IMR-90 (cell line): ENCODE data around the gene HELZ. TPM values are rescaled to one million over a fixed set of nuclear protein-coding genes. Genes with fewer than 3 reads are reported as not detected.

Experiments
- ATAC-seq: fragments of 200-7000 bp; cut with Tn5 transposase; 2 replicates; pipeline ENCODE4 v1.9.1; 2020; ENCODE audit warnings: low read depth, mild to moderate bottlenecking, moderate library complexity
- BruUV-seq: library from RNA; stranded (reverse); fragments of 400-500 nt; replicated peaks from 2 replicates; lab custom pipeline; 2021; lab: Mats Ljungman, UMichigan
- CTCF ChIA-PET: fragments of 300-600 bp; formaldehyde crosslinking; extraction: SDS; loops from one replicate; lab custom pipeline; 2021; ENCODE audit warnings: antibody characterized with exemption; lab: Yijun Ruan, JAX
- POLR2A ChIA-PET: fragments of 300-600 bp; sonication (Branson Sonifier 250); formaldehyde crosslinking; loops from one replicate; lab custom pipeline; 2022; ENCODE audit warnings: antibody characterized with exemption; ENCODE audit not compliant: unreplicated experiment; lab: Charles Lee
- DNase-seq: peaks from one replicate; pipeline ENCODE4 v3.0.0; 2013
- H2AFZ ChIP-seq: replicated peaks from 2 replicates; pipeline ENCODE3; 2013; ENCODE audit warnings: low read length, mild to moderate bottlenecking; ENCODE audit not compliant: poor library complexity
- H2AK5ac ChIP-seq: 2 replicates; pipeline ENCODE4 v1.6.1; 2013; ENCODE audit warnings: low read depth, low read length, inconsistent platforms
- H2AK9ac ChIP-seq: replicated peaks from 2 replicates; pipeline ENCODE3; 2013; ENCODE audit warnings: mild to moderate bottlenecking, low read depth, low read length, moderate library complexity; ENCODE audit not compliant: poor library complexity
- H2BK120ac ChIP-seq: 2 replicates; pipeline ENCODE4 v1.6.1; 2013; ENCODE audit warnings: low read depth, low read length, inconsistent platforms
- H2BK15ac ChIP-seq: 3 replicates; pipeline ENCODE4 v1.6.1; 2013; ENCODE audit warnings: low read depth, low read length, inconsistent platforms
- H2BK20ac ChIP-seq: 2 replicates; pipeline ENCODE4 v1.6.1; 2013; ENCODE audit warnings: low read depth, mild to moderate bottlenecking, inconsistent platforms, low read length, moderate library complexity
- H2BK5ac ChIP-seq: 2 replicates; pipeline ENCODE4 v1.6.1; 2013; ENCODE audit warnings: mild to moderate bottlenecking, low read depth, low read length, inconsistent platforms; ENCODE audit not compliant: poor library complexity, severe bottlenecking
- H3K14ac ChIP-seq: replicated peaks from 2 replicates; pipeline ENCODE4 v1.6.1; 2013; ENCODE audit warnings: low read depth, low read length, inconsistent platforms
- H3K18ac ChIP-seq: 2 replicates; pipeline ENCODE4 v1.6.1; 2013; ENCODE audit warnings: low read depth, low read length, control low read depth
- H3K23ac ChIP-seq: 2 replicates; pipeline ENCODE4 v1.6.1; 2013; ENCODE audit warnings: low read depth, low read length, inconsistent platforms
- H3K27ac ChIP-seq: 2 replicates; pipeline ENCODE4 v1.5.1; 2013; ENCODE audit warnings: mild to moderate bottlenecking, control low read depth, low read length; ENCODE audit not compliant: insufficient read depth
- H3K27me3 ChIP-seq: 2 replicates; pipeline ENCODE4 v1.6.1; 2013; ENCODE audit warnings: low read length; ENCODE audit not compliant: control insufficient read depth, insufficient read depth
- H3K36me3 ChIP-seq: 2 replicates; pipeline ENCODE4 v1.6.1; 2013; ENCODE audit warnings: low read length, mixed read lengths; ENCODE audit not compliant: control insufficient read depth, insufficient read depth
- H3K4ac ChIP-seq: 2 replicates; pipeline ENCODE4 v1.6.1; 2013; ENCODE audit warnings: low read depth, low read length, inconsistent platforms
- H3K4me1 ChIP-seq: 2 replicates; pipeline ENCODE4 v1.6.1; 2013; ENCODE audit warnings: low read length, mixed read lengths; ENCODE audit not compliant: control insufficient read depth, insufficient read depth
- H3K4me2 ChIP-seq: 2 replicates; pipeline ENCODE4 v1.6.1; 2013; ENCODE audit warnings: low read depth, mild to moderate bottlenecking, control low read depth, low read length, moderate library complexity
- H3K4me3 ChIP-seq: 2 replicates; pipeline ENCODE4 v1.5.1; 2013; ENCODE audit warnings: low read depth, mild to moderate bottlenecking, control low read depth, low read length, moderate library complexity; ENCODE audit not compliant: insufficient read depth
- H3K56ac ChIP-seq: 2 replicates; pipeline ENCODE4 v1.6.1; 2013; ENCODE audit warnings: low read length, inconsistent platforms; ENCODE audit not compliant: insufficient read depth; ENCODE audit errors: extremely low read depth
- H3K79me1 ChIP-seq, 2 experiments: 2 replicates each; pipeline ENCODE4 v1.6.1; 2013; ENCODE audit warnings: low read length in 2 of 2, inconsistent platforms in 1 of 2, low read depth in 1 of 2
- H3K9ac ChIP-seq: 2 replicates; pipeline ENCODE4 v1.6.1; 2013; ENCODE audit warnings: low read depth, low read length, control low read depth
- H3K9me1 ChIP-seq: 2 replicates; pipeline ENCODE4 v1.6.1; 2013; ENCODE audit warnings: low read length, inconsistent platforms; ENCODE audit not compliant: insufficient read depth
- H3K9me3 ChIP-seq: 2 replicates; pipeline ENCODE4 v1.6.1; 2013; ENCODE audit warnings: low read length; ENCODE audit not compliant: control insufficient read depth, insufficient read depth
- H4K20me1 ChIP-seq: 2 replicates; pipeline ENCODE4 v1.6.1; 2013; ENCODE audit warnings: low read length, inconsistent platforms; ENCODE audit not compliant: insufficient read depth
- H4K5ac ChIP-seq: 2 replicates; pipeline ENCODE4 v1.6.1; 2013; ENCODE audit warnings: mild to moderate bottlenecking, low read depth, low read length, control low read depth
- H4K8ac ChIP-seq, 2 experiments: 2 replicates each; pipeline ENCODE4 v1.6.1; 2013; ENCODE audit warnings: low read depth in 2 of 2, low read length in 2 of 2, control low read depth in 1 of 2, inconsistent platforms in 1 of 2
- H4K91ac ChIP-seq: 2 replicates; pipeline ENCODE4 v1.6.1; 2013; ENCODE audit warnings: low read depth, low read length, inconsistent platforms; ENCODE audit not compliant: insufficient read depth
- BHLHE40 ChIP-seq: fragments of 150-350 bp; IDR thresholded peaks from 2 replicates; pipeline ENCODE4 v1.6.1; 2016; ENCODE audit warnings: mild to moderate bottlenecking, low read depth, low read length
- CEBPB ChIP-seq: IDR thresholded peaks from 2 replicates; pipeline ENCODE4 v1.6.1; 2012; ENCODE audit warnings: low read depth, low read length, improper control_type of control experiment
- CHD1 ChIP-seq: IDR thresholded peaks from 2 replicates; pipeline ENCODE4 v1.6.1; 2012; ENCODE audit warnings: low read depth, low read length, improper control_type of control experiment
- FOS ChIP-seq: fragments of 150-350 bp; IDR thresholded peaks from 2 replicates; pipeline ENCODE4 v1.6.1; 2016; ENCODE audit warnings: low read depth, low read length
- MAFK ChIP-seq: IDR thresholded peaks from 2 replicates; pipeline ENCODE4 v1.6.1; 2012; ENCODE audit warnings: low read depth, low read length, improper control_type of control experiment
- MXI1 ChIP-seq: IDR thresholded peaks from 2 replicates; pipeline ENCODE4 v1.6.1; 2012; ENCODE audit warnings: low read depth, mild to moderate bottlenecking, low read length, moderate library complexity, borderline replicate concordance
- NFE2L2 ChIP-seq: fragments of 150-350 bp; IDR thresholded peaks from 2 replicates; pipeline ENCODE4 v1.6.1; 2016; ENCODE audit warnings: low read depth, mild to moderate bottlenecking, low read length
- POLR2A ChIP-seq: IDR thresholded peaks from 2 replicates; pipeline ENCODE4 v1.6.1; 2012; ENCODE audit warnings: mild to moderate bottlenecking, low read depth, low read length
- RAD21 ChIP-seq: IDR thresholded peaks from 2 replicates; pipeline ENCODE4 v1.6.1; 2012; ENCODE audit warnings: low read length, improper control_type of control experiment
- RCOR1 ChIP-seq: IDR thresholded peaks from 2 replicates; pipeline ENCODE4 v1.6.1; 2012; ENCODE audit warnings: mild to moderate bottlenecking, low read length, improper control_type of control experiment; ENCODE audit not compliant: insufficient replicate concordance
- RFX5 ChIP-seq: IDR thresholded peaks from 2 replicates; pipeline ENCODE4 v1.8.0; 2012; ENCODE audit warnings: low read depth, mild to moderate bottlenecking, low read length, moderate library complexity
- SMC3 ChIP-seq: fragments of 150-350 bp; IDR thresholded peaks from 2 replicates; pipeline ENCODE4 v1.6.1; 2016; ENCODE audit warnings: low read depth, mild to moderate bottlenecking, antibody characterized with exemption, low read length, moderate library complexity
- WGBS, 2 experiments: methylation state at CpG; one replicate each; pipeline versions ENCODE4 v1.1.5 to v1.1.7; 2013; ENCODE audit warnings: missing lambda C conversion rate in 2 of 2; ENCODE audit not compliant: insufficient read length in 1 of 2; ENCODE audit errors: extremely low coverage in 2 of 2; 5-methylcytosine and 5-hydroxymethylcytosine counted together
- dilution Hi-C: fragments of 300-500 bp; cut with HindIII; formaldehyde crosslinking; loops from one replicate; pipeline ENCODE4 v1.14.3; 2018; ENCODE audit warnings: low sequenced_read_pairs; ENCODE audit not compliant: unreplicated experiment
- in situ Hi-C: fragments of 300-500 bp; cut with MboI; formaldehyde crosslinking; loops from 3 replicates; pipeline ENCODE4 v1.14.3; 2019; ENCODE audit warnings: low sequenced_read_pairs, inconsistent platforms, mixed read lengths
- intact Hi-C: fragments of 100-400 bp; cut with micrococcal nuclease; formaldehyde crosslinking; loops from 2 replicates; pipeline ENCODE4 v1.10.0; 2022
- polyA plus RNA-seq, 3 experiments: library from polyadenylated mRNA; depleted of rRNA; stranded (reverse); fragments of >200 nt; gene quantifications; 2 replicates each; pipeline ENCODE4 v1.2.3, GENCODE V29; 2012; ENCODE audit warnings: low replicate concordance in 1 of 3
- total RNA-seq: library from RNA; depleted of rRNA; stranded (reverse); fragments of >200 nt; gene quantifications from 2 replicates; pipeline ENCODE4 v1.2.3, GENCODE V29; 2012

HELZ gene
- total and polyA plus RNA-seq, 2 of the 4 experiments (the other 2 are of a cell fraction) = 8.0 to 60.6 TPM

DNA sequence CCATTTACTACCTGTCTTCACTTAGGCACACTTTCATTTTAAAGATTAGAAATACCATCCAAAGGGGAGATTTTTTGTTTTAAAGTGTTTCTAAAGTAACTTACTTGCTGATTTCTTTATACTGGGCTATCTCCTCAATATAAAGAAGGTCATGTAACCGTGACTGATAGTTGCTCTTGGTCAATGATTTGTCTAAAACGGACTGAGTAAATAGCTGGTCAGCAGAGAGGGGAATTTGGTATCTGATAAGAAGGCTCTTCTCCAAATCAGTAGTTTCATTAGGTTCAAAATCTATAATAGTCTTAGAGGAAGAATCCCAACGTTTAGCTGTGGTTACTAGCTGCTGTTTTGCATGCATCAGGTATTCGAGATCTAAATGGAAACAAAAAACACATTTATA is 66.4 kb downstream of the HELZ start:
- POLR2A ChIA-PET = no interaction called here
- no peak overlapping the region for H3K4ac ChIP-seq
- no peak overlapping the region for H2BK5ac ChIP-seq
- no peak for ATAC-seq
- dilution Hi-C loops = no loop called here
- no peak overlapping the region for H4K8ac ChIP-seq
- no peak overlapping the region for H3K9ac ChIP-seq
- H3K9me1 ChIP-seq = peaks cover 8% of the 10 kb centered on the region
- peaks cover 10 to 25% of the 10 kb centered on the region in 2 experiments; a peak in 3 of 4 replicates for H3K79me1 ChIP-seq
- no peaks in the 10 kb centered on the region for H3K4me1 ChIP-seq
- no peak overlapping the region for H3K14ac ChIP-seq
- no peaks in the 10 kb centered on the region for H3K27me3 ChIP-seq
- no peak overlapping the region for H3K27ac ChIP-seq
- no peak overlapping the region for H4K5ac ChIP-seq
- H3K56ac ChIP-seq = no peak overlapping the region
- H2BK20ac ChIP-seq = no peak overlapping the region
- H3K18ac ChIP-seq = no peak overlapping the region
- no peak overlapping the region for H4K91ac ChIP-seq
- TF ChIP-seq SMC3 (no peak), MAFK (no peak), RAD21 (no peak), BHLHE40 (no peak), FOS (no peak), RFX5 (no peak), NFE2L2 (no peak), CEBPB (no peak), RCOR1 (no peak), POLR2A (no peak), MXI1 (no peak), CHD1 (no peak)
- H2BK120ac ChIP-seq = no peak overlapping the region
- no peak overlapping the region for H3K4me2 ChIP-seq
- in situ Hi-C loops = no loop called here
- peaks cover 12% of the 10 kb centered on the region for H3K36me3 ChIP-seq
- H2AK5ac ChIP-seq = no peak overlapping the region
- H4K20me1 ChIP-seq = no peaks in the 10 kb centered on the region; the same call in 1 of the 2 replicates
- H3K23ac ChIP-seq = no peak overlapping the region
- no peaks in the 10 kb centered on the region for H3K9me3 ChIP-seq
- no peak overlapping the region for H3K4me3 ChIP-seq
- H2BK15ac ChIP-seq = no peak overlapping the region
- no peak for DNase-seq
- intact Hi-C loops = no loop called here
- H2AK9ac ChIP-seq = no peak overlapping the region
- CTCF ChIA-PET = interaction anchor here (0.6 kb wide), 1 partner anchor 42 kb away, joined by 4 read pairs; no protein-coding TSS in a partner anchor
- BruUV-seq = no TSS peak
- no CpG with 5 or more reads among the region's 4 CpGs for WGBS, 2 experiments
- H2AFZ ChIP-seq = no peak overlapping the region
